Measurements from ENCODE around the gene C1GALT1C1. TPM values are rescaled to one million over a fixed set of nuclear protein-coding genes. Genes with fewer than 3 reads are reported as not detected.

Gene C1GALT1C1
- total and polyA plus RNA-seq, 2 experiments from 2014 or later: 16.3 to 18.8 TPM

- TF ChIP-seq ZNF331 (CRISPR knock-in tag; IDR thresholded peaks at IDR 0.05; ENCODE audit: low read depth) (no peak), NANOG (IDR thresholded peaks at IDR 0.05; ENCODE audit: borderline replicate concordance) (no peak), POLR2AphosphoS5 (IDR thresholded peaks at IDR 0.05; ENCODE audit: low read depth) (no peak), EZH2 (IDR thresholded peaks at IDR 0.05; ENCODE audit: low read depth, unreplicated experiment) (no peak), STAT1 (IDR thresholded peaks at IDR 0.05; ENCODE audit: unreplicated experiment) (no peak), JUNB (IDR thresholded peaks at IDR 0.05; ENCODE audit: unreplicated experiment) (no peak), EZH2phosphoT487 (IDR thresholded peaks at IDR 0.05; ENCODE audit: unreplicated experiment) (no peak), ZNF114 (CRISPR knock-in tag; IDR thresholded peaks at IDR 0.05) (no peak)
Measured at GRCh38 chrX:120672389-120672788, 42.5 kb upstream of the C1GALT1C1 start (continued).

GRCh38 chrX:120671963-120672362 is 42.1 kb upstream of the C1GALT1C1 start:
- Histone ChIP-seq H3F3A (replicated peaks; ENCODE audit: low read depth) (no peaks in the 10 kb centered on the region), H3K4me3 (no peak overlapping the region), H3K36me3 (ENCODE audit: insufficient read depth) (no peaks in the 10 kb centered on the region), H3K27ac (ENCODE audit: low read depth) (no peak overlapping the region), H3K4me1 (ENCODE audit: insufficient read depth) (no peaks in the 10 kb centered on the region), H3K79me2 (replicated peaks; ENCODE audit: insufficient read depth) (no peaks in the 10 kb centered on the region), H2AFZ (no peak overlapping the region), H3K9me2 (ENCODE audit: insufficient read depth) (no peaks in the 10 kb centered on the region), H3K27me3 (ENCODE audit: insufficient read depth) (no peaks in the 10 kb centered on the region), H4K20me1 (replicated peaks; ENCODE audit: insufficient read depth) (no peaks in the 10 kb centered on the region), H3K4me2 (no peak overlapping the region)
- Mint-ChIP-seq H3K9me3 (no peaks in the 10 kb centered on the region), H3K4me3 (no peak overlapping the region), H3K4me1 (no peaks in the 10 kb centered on the region), H3K27me3 (ENCODE audit: insufficient read depth, low read depth, poor library complexity) (peaks cover 2% of the 10 kb centered on the region), H3K36me3 (ENCODE audit: low read depth) (no peaks in the 10 kb centered on the region), H3K27ac (no peak overlapping the region)
- TF ChIP-seq, protein P1, sequence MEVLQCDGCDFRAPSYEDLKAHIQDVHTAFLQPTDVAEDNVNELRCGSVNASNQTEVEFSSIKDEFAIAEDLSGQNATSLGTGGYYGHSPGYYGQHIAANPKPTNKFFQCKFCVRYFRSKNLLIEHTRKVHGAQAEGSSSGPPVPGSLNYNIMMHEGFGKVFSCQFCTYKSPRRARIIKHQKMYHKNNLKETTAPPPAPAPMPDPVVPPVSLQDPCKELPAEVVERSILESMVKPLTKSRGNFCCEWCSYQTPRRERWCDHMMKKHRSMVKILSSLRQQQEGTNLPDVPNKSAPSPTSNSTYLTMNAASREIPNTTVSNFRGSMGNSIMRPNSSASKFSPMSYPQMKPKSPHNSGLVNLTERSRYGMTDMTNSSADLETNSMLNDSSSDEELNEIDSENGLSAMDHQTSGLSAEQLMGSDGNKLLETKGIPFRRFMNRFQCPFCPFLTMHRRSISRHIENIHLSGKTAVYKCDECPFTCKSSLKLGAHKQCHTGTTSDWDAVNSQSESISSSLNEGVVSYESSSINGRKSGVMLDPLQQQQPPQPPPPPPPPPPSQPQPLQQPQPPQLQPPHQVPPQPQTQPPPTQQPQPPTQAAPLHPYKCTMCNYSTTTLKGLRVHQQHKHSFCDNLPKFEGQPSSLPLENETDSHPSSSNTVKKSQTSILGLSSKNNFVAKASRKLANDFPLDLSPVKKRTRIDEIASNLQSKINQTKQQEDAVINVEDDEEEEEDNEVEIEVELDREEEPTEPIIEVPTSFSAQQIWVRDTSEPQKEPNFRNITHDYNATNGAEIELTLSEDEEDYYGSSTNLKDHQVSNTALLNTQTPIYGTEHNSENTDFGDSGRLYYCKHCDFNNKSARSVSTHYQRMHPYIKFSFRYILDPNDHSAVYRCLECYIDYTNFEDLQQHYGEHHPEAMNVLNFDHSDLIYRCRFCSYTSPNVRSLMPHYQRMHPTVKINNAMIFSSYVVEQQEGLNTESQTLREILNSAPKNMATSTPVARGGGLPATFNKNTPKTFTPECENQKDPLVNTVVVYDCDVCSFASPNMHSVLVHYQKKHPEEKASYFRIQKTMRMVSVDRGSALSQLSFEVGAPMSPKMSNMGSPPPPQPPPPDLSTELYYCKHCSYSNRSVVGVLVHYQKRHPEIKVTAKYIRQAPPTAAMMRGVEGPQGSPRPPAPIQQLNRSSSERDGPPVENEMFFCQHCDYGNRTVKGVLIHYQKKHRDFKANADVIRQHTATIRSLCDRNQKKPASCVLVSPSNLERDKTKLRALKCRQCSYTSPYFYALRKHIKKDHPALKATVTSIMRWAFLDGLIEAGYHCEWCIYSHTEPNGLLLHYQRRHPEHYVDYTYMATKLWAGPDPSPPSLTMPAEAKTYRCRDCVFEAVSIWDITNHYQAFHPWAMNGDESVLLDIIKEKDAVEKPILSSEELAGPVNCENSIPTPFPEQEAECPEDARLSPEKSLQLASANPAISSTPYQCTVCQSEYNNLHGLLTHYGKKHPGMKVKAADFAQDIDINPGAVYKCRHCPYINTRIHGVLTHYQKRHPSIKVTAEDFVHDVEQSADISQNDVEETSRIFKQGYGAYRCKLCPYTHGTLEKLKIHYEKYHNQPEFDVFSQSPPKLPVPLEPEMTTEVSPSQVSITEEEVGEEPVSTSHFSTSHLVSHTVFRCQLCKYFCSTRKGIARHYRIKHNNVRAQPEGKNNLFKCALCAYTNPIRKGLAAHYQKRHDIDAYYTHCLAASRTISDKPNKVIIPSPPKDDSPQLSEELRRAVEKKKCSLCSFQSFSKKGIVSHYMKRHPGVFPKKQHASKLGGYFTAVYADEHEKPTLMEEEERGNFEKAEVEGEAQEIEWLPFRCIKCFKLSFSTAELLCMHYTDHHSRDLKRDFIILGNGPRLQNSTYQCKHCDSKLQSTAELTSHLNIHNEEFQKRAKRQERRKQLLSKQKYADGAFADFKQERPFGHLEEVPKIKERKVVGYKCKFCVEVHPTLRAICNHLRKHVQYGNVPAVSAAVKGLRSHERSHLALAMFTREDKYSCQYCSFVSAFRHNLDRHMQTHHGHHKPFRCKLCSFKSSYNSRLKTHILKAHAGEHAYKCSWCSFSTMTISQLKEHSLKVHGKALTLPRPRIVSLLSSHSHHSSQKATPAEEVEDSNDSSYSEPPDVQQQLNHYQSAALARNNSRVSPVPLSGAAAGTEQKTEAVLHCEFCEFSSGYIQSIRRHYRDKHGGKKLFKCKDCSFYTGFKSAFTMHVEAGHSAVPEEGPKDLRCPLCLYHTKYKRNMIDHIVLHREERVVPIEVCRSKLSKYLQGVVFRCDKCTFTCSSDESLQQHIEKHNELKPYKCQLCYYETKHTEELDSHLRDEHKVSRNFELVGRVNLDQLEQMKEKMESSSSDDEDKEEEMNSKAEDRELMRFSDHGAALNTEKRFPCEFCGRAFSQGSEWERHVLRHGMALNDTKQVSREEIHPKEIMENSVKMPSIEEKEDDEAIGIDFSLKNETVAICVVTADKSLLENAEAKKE (CRISPR knock-in tag; IDR thresholded peaks at IDR 0.05): no peak
- no peak for TF ChIP-seq POLR2AphosphoS5 (IDR thresholded peaks at IDR 0.05; ENCODE audit: low read depth)
- TF ChIP-seq ZNF331 (CRISPR knock-in tag; IDR thresholded peaks at IDR 0.05; ENCODE audit: low read depth): no peak
- no peak for TF ChIP-seq EZH2phosphoT487 (IDR thresholded peaks at IDR 0.05; ENCODE audit: unreplicated experiment)
- TF ChIP-seq CREB1 (CRISPR knock-in tag; IDR thresholded peaks at IDR 0.05; ENCODE audit: low read depth): no peak
- TF ChIP-seq, protein P2, sequence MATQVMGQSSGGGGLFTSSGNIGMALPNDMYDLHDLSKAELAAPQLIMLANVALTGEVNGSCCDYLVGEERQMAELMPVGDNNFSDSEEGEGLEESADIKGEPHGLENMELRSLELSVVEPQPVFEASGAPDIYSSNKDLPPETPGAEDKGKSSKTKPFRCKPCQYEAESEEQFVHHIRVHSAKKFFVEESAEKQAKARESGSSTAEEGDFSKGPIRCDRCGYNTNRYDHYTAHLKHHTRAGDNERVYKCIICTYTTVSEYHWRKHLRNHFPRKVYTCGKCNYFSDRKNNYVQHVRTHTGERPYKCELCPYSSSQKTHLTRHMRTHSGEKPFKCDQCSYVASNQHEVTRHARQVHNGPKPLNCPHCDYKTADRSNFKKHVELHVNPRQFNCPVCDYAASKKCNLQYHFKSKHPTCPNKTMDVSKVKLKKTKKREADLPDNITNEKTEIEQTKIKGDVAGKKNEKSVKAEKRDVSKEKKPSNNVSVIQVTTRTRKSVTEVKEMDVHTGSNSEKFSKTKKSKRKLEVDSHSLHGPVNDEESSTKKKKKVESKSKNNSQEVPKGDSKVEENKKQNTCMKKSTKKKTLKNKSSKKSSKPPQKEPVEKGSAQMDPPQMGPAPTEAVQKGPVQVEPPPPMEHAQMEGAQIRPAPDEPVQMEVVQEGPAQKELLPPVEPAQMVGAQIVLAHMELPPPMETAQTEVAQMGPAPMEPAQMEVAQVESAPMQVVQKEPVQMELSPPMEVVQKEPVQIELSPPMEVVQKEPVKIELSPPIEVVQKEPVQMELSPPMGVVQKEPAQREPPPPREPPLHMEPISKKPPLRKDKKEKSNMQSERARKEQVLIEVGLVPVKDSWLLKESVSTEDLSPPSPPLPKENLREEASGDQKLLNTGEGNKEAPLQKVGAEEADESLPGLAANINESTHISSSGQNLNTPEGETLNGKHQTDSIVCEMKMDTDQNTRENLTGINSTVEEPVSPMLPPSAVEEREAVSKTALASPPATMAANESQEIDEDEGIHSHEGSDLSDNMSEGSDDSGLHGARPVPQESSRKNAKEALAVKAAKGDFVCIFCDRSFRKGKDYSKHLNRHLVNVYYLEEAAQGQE (IDR thresholded peaks at IDR 0.05; ENCODE audit: unreplicated experiment): no peak
- TF ChIP-seq ZNF114 (CRISPR knock-in tag; IDR thresholded peaks at IDR 0.05): no peak
- TF ChIP-seq EZH2 (IDR thresholded peaks at IDR 0.05; ENCODE audit: low read depth, unreplicated experiment): no peak
- DNase-seq (ENCODE audit: low spot score): no peak
- ATAC-seq: no peak

Measured in GM23338 (cell line).